HCT116 (cell line): Measurements from ENCODE around the gene MAB21L3. TPM values are rescaled to one million over a fixed set of nuclear protein-coding genes. Genes with fewer than 3 reads are reported as not detected.

Experiments
- ATAC-seq: fragments of 200-7000 bp; cut with Tn5 transposase; 2 replicates; pipeline ENCODE4 v1.9.1; 2020; ENCODE audit warnings: mild to moderate bottlenecking, moderate library complexity
- BruUV-seq: library from RNA; stranded (reverse); fragments of 400-500 nt; replicated peaks from 2 replicates; lab custom pipeline; 2021; lab: Mats Ljungman, UMichigan
- CTCF ChIA-PET: fragments of 300-600 bp; sonication (Branson Sonifier 250); formaldehyde crosslinking; loops from one replicate; lab custom pipeline; 2021; ENCODE audit warnings: antibody characterized with exemption; lab: Charles Lee
- POLR2A ChIA-PET: fragments of 300-600, 350-600 bp; sonication (Branson Sonifier 250); formaldehyde crosslinking; loops from one replicate; lab custom pipeline; 2021; ENCODE audit warnings: antibody characterized with exemption; lab: Charles Lee
- RAD21 ChIA-PET, 2 experiments: fragments of 300-600 bp; sonication (Branson Sonifier 250); formaldehyde crosslinking; loops; one replicate each; lab custom pipeline; 2023; ENCODE audit warnings: low total read pairs in 2 of 2; ENCODE audit not compliant: uncharacterized antibody in 2 of 2, unreplicated experiment in 2 of 2, low non-redundant PET in 1 of 2; lab: Charles Lee
- DNase-seq: peaks from one replicate; pipeline ENCODE4 v3.0.0-alpha.2; 2010; ENCODE audit warnings: low read depth, low spot score
- H2AFZ ChIP-seq: fragments of 200-600 bp; shearing (Covaris generic), sonication (generic); 2 replicates; pipeline ENCODE4 v1.6.1; 2017; ENCODE audit warnings: low read depth, mixed run types, mixed read lengths, antibody characterized with exemption, low read length; ENCODE audit not compliant: poor library complexity, severe bottlenecking
- H3K27ac ChIP-seq: 2 replicates; pipeline ENCODE4 v1.5.1; 2012; ENCODE audit warnings: low read depth, low read length
- H3K27me3 ChIP-seq: fragments of 200-600 bp; sonication (generic); 2 replicates; pipeline ENCODE4 v1.6.1; 2016; ENCODE audit warnings: mixed run types, low read length, mixed read lengths; ENCODE audit not compliant: insufficient read depth
- H3K36me3 ChIP-seq, 2 experiments: fragments of 200-500 bp in 1 of 2; fragments of 200-600 bp in 1 of 2; sonication (Bioruptor generic) in 1 of 2; sonication (generic) in 1 of 2; 2 replicates each; pipeline versions ENCODE4 v1.5.1 to v1.6.1; 2014 to 2016; ENCODE audit warnings: low read length in 2 of 2, inconsistent platforms in 1 of 2, mixed read lengths in 1 of 2, mixed run types in 1 of 2; ENCODE audit not compliant: insufficient read depth in 2 of 2, control insufficient read depth in 1 of 2
- H3K4me1 ChIP-seq, 2 experiments: fragments of 200-600 bp in 1 of 2; sonication (generic) in 1 of 2; 2 replicates each; pipeline versions ENCODE4 v1.5.1 to v1.6.1; 2012 to 2017; ENCODE audit warnings: low read length in 2 of 2, inconsistent platforms in 1 of 2, mild to moderate bottlenecking in 1 of 2, mixed read lengths in 1 of 2, mixed run types in 1 of 2, moderate library complexity in 1 of 2; ENCODE audit not compliant: insufficient read depth in 2 of 2, control insufficient read depth in 1 of 2
- H3K4me2 ChIP-seq: fragments of 200-600 bp; sonication (generic); 2 replicates; pipeline ENCODE4 v1.6.1; 2017; ENCODE audit warnings: mixed run types, low read length, mixed read lengths
- H3K4me3 ChIP-seq, 2 experiments: fragments of 200-600 bp in 1 of 2; sonication (generic) in 1 of 2; replicated peaks in 1 of 2; 2 replicates each; pipeline ENCODE4 v1.5.1; 2011 to 2016; ENCODE audit warnings: low read length in 2 of 2, control low read depth in 1 of 2, low read depth in 1 of 2, mild to moderate bottlenecking in 1 of 2, mixed read lengths in 1 of 2, mixed run types in 1 of 2
- H3K79me2 ChIP-seq: fragments of 200-600 bp; sonication (generic); 2 replicates; pipeline ENCODE4 v1.6.1; 2017; ENCODE audit warnings: mild to moderate bottlenecking, mixed run types, low read length, moderate library complexity, mixed read lengths; ENCODE audit not compliant: insufficient read depth
- H3K9ac ChIP-seq: fragments of 200-600 bp; sonication (generic); 2 replicates; pipeline ENCODE4 v1.6.1; 2016; ENCODE audit warnings: low read length, mixed read lengths
- H3K9me2 ChIP-seq: fragments of 200-600 bp; sonication (generic), shearing (Covaris generic); 2 replicates; pipeline ENCODE4 v1.6.1; 2017; ENCODE audit warnings: mixed run types, mild to moderate bottlenecking, moderate library complexity; ENCODE audit not compliant: insufficient read depth
- H3K9me3 ChIP-seq, 2 experiments: fragments of 200-500 bp in 1 of 2; fragments of 200-600 bp in 1 of 2; sonication (Bioruptor generic) in 1 of 2; sonication (generic) in 1 of 2; 2 replicates each; pipeline ENCODE4 v1.6.1; 2014 to 2017; ENCODE audit warnings: low read length in 2 of 2, mixed read lengths in 2 of 2, inconsistent platforms in 1 of 2, low read depth in 1 of 2, mild to moderate bottlenecking in 1 of 2, mixed run types in 1 of 2, moderate library complexity in 1 of 2; ENCODE audit not compliant: control insufficient read depth in 1 of 2, insufficient read depth in 1 of 2
- H4K20me1 ChIP-seq: fragments of 200-600 bp; sonication (generic), shearing (Covaris generic); 2 replicates; pipeline ENCODE4 v1.6.1; 2017; ENCODE audit warnings: mixed run types, mild to moderate bottlenecking, moderate library complexity; ENCODE audit not compliant: insufficient read depth
- CBX3 ChIP-seq: IDR thresholded peaks from 2 replicates; pipeline ENCODE4 v1.6.1; 2012; ENCODE audit warnings: low read depth
- CEBPB ChIP-seq: IDR thresholded peaks from 2 replicates; pipeline ENCODE4 v1.6.1; 2012; ENCODE audit warnings: low read depth
- EGR1 ChIP-seq: IDR thresholded peaks from 2 replicates; pipeline ENCODE4 v1.6.1; 2012; ENCODE audit warnings: low read depth
- ELF1 ChIP-seq: IDR thresholded peaks from 2 replicates; pipeline ENCODE4 v1.6.1; 2012; ENCODE audit warnings: low read depth, borderline replicate concordance
- EZH2phosphoT487 ChIP-seq: fragments of 200-600 bp; IDR thresholded peaks from 2 replicates; pipeline ENCODE4 v1.6.1; 2018; ENCODE audit warnings: antibody characterized with exemption, borderline replicate concordance
- FOSL1 ChIP-seq: IDR thresholded peaks from 2 replicates; pipeline ENCODE4 v1.6.1; 2012; ENCODE audit warnings: low read depth
- JUND ChIP-seq: IDR thresholded peaks from 2 replicates; pipeline ENCODE4 v1.6.1; 2012
- POLR2A ChIP-seq: IDR thresholded peaks from 2 replicates; pipeline ENCODE4 v1.7.0; 2011; ENCODE audit warnings: borderline replicate concordance; ENCODE audit not compliant: insufficient read depth, insufficient read length; ENCODE audit errors: extremely low read depth
- POLR2AphosphoS5 ChIP-seq: IDR thresholded peaks from 2 replicates; pipeline ENCODE4 v1.6.1; 2011; ENCODE audit warnings: mild to moderate bottlenecking, low read depth, low read length, moderate library complexity
- RAD21 ChIP-seq: IDR thresholded peaks from 2 replicates; pipeline ENCODE4 v1.6.1; 2012; ENCODE audit warnings: low read depth, mild to moderate bottlenecking
- SIN3A ChIP-seq: IDR thresholded peaks from 2 replicates; pipeline ENCODE4 v1.6.1; 2012; ENCODE audit warnings: low read depth
- SP1 ChIP-seq: IDR thresholded peaks from 2 replicates; pipeline ENCODE4 v1.6.1; 2012; ENCODE audit warnings: low read depth
- SRF ChIP-seq: IDR thresholded peaks from 2 replicates; pipeline ENCODE4 v1.6.1; 2012; ENCODE audit warnings: low read depth
- TCF7L2 ChIP-seq: IDR thresholded peaks from 2 replicates; pipeline ENCODE4 v1.7.0; 2011; ENCODE audit warnings: borderline replicate concordance, inconsistent platforms; ENCODE audit not compliant: insufficient read depth, insufficient read length; ENCODE audit errors: extremely low read depth
- YY1 ChIP-seq: IDR thresholded peaks from 2 replicates; pipeline ENCODE4 v1.6.1; 2011; ENCODE audit warnings: low read length, low read depth, moderate library complexity, mild to moderate bottlenecking; ENCODE audit not compliant: insufficient replicate concordance; ENCODE audit errors: extremely low read depth
- ZFX ChIP-seq: fragments of 450-650 bp; IDR thresholded peaks from 2 replicates; pipeline ENCODE4 v1.6.1; 2017
- ZNF274 ChIP-seq: fragments of 200-500 bp; sonication (Bioruptor generic); IDR thresholded peaks from 2 replicates; pipeline ENCODE4 v1.6.1; 2014; ENCODE audit warnings: mild to moderate bottlenecking, low read depth, low read length, inconsistent platforms
- intact Hi-C: fragments of 100-400 bp; cut with micrococcal nuclease; formaldehyde crosslinking; loops from 2 replicates; pipeline ENCODE4 v1.10.0; 2022
- total RNA-seq: library from RNA; stranded (reverse); gene quantifications from one replicate; pipeline ENCODE4 v1.2.1, GENCODE V29; 2021; ENCODE audit not compliant: unreplicated experiment
- TF ChIP-seq, protein P1 (sequence below): IDR thresholded peaks from 2 replicates; pipeline ENCODE4 v1.6.1; 2012; ENCODE audit warnings: low read depth
- TF ChIP-seq, protein P2 (sequence below): IDR thresholded peaks from 2 replicates; pipeline ENCODE4 v1.6.1; 2012
- TF ChIP-seq, protein P3 (sequence below): IDR thresholded peaks from 2 replicates; pipeline ENCODE4 v1.6.1; 2011; ENCODE audit warnings: mild to moderate bottlenecking, low read length, moderate library complexity; ENCODE audit not compliant: insufficient replicate concordance; ENCODE audit errors: extremely low read depth

MAB21L3 gene
- total RNA-seq, 1 experiment from 2014 or later, result not detected

DNA sequence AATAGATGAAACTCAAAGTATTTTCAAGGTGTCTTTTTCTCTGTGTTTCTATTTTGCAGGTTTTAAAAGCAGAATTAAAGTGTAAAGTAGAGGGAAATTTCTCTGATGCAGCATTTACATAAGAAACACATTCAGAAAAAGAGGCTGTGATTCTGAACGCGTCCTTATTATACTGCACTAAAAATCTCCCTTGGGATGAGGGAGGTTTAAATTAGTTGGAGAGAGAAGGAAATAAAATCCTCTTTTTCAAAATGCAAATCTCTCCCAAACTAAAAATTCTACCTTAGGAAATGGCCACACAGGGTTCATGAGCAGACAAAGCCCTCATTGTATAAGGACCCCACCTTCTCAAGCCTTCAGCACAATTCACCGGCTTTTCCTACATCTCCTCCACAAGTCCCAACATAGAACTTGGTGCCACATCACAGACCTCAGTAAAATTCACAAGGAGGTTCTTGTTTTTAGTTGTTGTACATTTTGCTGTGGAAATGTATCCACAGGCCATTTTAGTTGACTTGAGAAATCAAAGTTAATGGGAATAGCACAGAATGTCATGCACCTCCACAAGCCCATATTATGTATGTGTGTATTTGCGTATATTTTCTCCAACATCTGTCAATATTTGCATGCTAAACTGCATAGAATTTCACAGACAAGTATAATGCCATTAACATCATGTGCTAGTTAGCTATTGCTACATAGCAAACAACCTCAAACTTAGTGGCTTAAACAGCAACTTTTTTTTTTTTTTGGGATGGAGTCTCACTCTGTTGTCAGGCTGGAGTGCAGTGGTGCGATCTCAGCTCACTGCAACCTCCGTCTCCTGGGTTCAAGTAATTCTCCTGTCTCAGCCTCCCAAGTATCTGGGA is 59.8 kb downstream of the MAB21L3 start:
- RAD21 ChIA-PET, result no interaction called here
- CTCF ChIA-PET, result no interaction called here
- Histone ChIP-seq H3K36me3 (no peaks in the 10 kb centered on the region), H3K4me2 (no peak overlapping the region), H3K9ac (no peak overlapping the region), H3K4me1 (peaks cover 0 to 6% of the 10 kb centered on the region in 2 experiments; a peak in 1 of 4 replicates), H3K9me2 (no peaks in the 10 kb centered on the region), H3K4me3 (no peak overlapping the region), H3K79me2 (no peaks in the 10 kb centered on the region), H4K20me1 (no peaks in the 10 kb centered on the region), H3K27ac (no peak overlapping the region), H2AFZ (no peak overlapping the region), H3K9me3 (no peaks in the 10 kb centered on the region), H3K27me3 (peaks cover 12% of the 10 kb centered on the region; the same call in 1 of the 2 replicates)
- TF ChIP-seq EZH2phosphoT487 (no peak), SP1 (no peak), FOSL1 (no peak), CBX3 (no peak), SRF (no peak), EGR1 (no peak), TCF7L2 (no peak), JUND (no peak), POLR2AphosphoS5 (no peak), YY1 (no peak), ZFX (no peak), CEBPB (no peak), POLR2A (no peak), ZNF274 (no peak), SIN3A (no peak), RAD21 (no peak), ELF1 (no peak)
- TF ChIP-seq, protein P1, sequence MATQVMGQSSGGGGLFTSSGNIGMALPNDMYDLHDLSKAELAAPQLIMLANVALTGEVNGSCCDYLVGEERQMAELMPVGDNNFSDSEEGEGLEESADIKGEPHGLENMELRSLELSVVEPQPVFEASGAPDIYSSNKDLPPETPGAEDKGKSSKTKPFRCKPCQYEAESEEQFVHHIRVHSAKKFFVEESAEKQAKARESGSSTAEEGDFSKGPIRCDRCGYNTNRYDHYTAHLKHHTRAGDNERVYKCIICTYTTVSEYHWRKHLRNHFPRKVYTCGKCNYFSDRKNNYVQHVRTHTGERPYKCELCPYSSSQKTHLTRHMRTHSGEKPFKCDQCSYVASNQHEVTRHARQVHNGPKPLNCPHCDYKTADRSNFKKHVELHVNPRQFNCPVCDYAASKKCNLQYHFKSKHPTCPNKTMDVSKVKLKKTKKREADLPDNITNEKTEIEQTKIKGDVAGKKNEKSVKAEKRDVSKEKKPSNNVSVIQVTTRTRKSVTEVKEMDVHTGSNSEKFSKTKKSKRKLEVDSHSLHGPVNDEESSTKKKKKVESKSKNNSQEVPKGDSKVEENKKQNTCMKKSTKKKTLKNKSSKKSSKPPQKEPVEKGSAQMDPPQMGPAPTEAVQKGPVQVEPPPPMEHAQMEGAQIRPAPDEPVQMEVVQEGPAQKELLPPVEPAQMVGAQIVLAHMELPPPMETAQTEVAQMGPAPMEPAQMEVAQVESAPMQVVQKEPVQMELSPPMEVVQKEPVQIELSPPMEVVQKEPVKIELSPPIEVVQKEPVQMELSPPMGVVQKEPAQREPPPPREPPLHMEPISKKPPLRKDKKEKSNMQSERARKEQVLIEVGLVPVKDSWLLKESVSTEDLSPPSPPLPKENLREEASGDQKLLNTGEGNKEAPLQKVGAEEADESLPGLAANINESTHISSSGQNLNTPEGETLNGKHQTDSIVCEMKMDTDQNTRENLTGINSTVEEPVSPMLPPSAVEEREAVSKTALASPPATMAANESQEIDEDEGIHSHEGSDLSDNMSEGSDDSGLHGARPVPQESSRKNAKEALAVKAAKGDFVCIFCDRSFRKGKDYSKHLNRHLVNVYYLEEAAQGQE, result no peak
- TF ChIP-seq, protein P2, sequence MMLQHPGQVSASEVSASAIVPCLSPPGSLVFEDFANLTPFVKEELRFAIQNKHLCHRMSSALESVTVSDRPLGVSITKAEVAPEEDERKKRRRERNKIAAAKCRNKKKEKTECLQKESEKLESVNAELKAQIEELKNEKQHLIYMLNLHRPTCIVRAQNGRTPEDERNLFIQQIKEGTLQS, result no peak
- TF ChIP-seq, protein P3, sequence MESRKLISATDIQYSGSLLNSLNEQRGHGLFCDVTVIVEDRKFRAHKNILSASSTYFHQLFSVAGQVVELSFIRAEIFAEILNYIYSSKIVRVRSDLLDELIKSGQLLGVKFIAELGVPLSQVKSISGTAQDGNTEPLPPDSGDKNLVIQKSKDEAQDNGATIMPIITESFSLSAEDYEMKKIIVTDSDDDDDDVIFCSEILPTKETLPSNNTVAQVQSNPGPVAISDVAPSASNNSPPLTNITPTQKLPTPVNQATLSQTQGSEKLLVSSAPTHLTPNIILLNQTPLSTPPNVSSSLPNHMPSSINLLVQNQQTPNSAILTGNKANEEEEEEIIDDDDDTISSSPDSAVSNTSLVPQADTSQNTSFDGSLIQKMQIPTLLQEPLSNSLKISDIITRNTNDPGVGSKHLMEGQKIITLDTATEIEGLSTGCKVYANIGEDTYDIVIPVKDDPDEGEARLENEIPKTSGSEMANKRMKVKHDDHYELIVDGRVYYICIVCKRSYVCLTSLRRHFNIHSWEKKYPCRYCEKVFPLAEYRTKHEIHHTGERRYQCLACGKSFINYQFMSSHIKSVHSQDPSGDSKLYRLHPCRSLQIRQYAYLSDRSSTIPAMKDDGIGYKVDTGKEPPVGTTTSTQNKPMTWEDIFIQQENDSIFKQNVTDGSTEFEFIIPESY, result no peak
- intact Hi-C loops, result no loop called here
- DNase-seq, result no peak
- POLR2A ChIA-PET, result no interaction called here
- ATAC-seq, result no peak
- BruUV-seq, result no TSS peak
